SKM-1 treated with dmso at 0.1 percent for 144 hours (cell line): Measurements from ENCODE around the gene LENEP.

Experiments used
- DNase-seq: peaks from one replicate; lab custom pipeline; 2025; ENCODE audit not compliant: unreplicated experiment; lab: John Stamatoyannopoulos, UW

Gene LENEP

GRCh38 chr1:154960446-154961136 is 32.8 kb upstream of the LENEP start:
- no peak for DNase-seq

- peak; percentile 80 for DNase-seq
Measured at GRCh38 chr1:154961207-154962155, 31.9 kb upstream of the LENEP start, which contains the start of gene PYGO2. TSS of gene PYGO2 (minus strand) at chr1:154961782. CDS start at chr1:154961576, 206 bp downstream.

GRCh38 chr1:154962156-154962749 is 31.1 kb upstream of the LENEP start:
- DNase-seq = no peak

- no peak for DNase-seq
Measured at GRCh38 chr1:154962795-154963330, 30.5 kb upstream of the LENEP start.

- DNase-seq = no peak
Measured at GRCh38 chr1:154963643-154964042, 29.7 kb upstream of the LENEP start.

GRCh38 chr1:154964359-154964758 is 29.0 kb upstream of the LENEP start:
- DNase-seq = no peak

GRCh38 chr1:154966111-154966510 is 27.3 kb upstream of the LENEP start:
- DNase-seq = no peak

GRCh38 chr1:154967331-154967950 is 25.9 kb upstream of the LENEP start:
- DNase-seq = no peak

- no peak for DNase-seq
Measured at GRCh38 chr1:154968731-154969130, 24.7 kb upstream of the LENEP start.

- DNase-seq = no peak
Measured at GRCh38 chr1:154969246-154969645, 24.1 kb upstream of the LENEP start.

GRCh38 chr1:154969860-154970452 is 23.4 kb upstream of the LENEP start:
- no peak for DNase-seq

- DNase-seq = no peak
Measured at GRCh38 chr1:154970631-154971340, 22.6 kb upstream of the LENEP start, which contains the start of gene SHC1. TSS of gene SHC1 (minus strand) at chr1:154970747. CDS start at chr1:154970526, 221 bp downstream.

GRCh38 chr1:154971341-154971998 is 21.9 kb upstream of the LENEP start:
- DNase-seq = no peak

- no peak for DNase-seq
Measured at GRCh38 chr1:154972213-154972516, 21.2 kb upstream of the LENEP start.

GRCh38 chr1:154972517-154973343 is 20.7 kb upstream of the LENEP start:
- no peak for DNase-seq

- DNase-seq = peak; percentile 98
Measured at GRCh38 chr1:154973344-154974101, 19.9 kb upstream of the LENEP start.

GRCh38 chr1:154974102-154974807 is 19.1 kb upstream of the LENEP start, which contains the start of gene CKS1B:
TSS of gene CKS1B (plus strand) at chr1:154974681. CDS start at chr1:154974746, 65 bp downstream.
- DNase-seq = peak; percentile 100
